ENCODE results near the gene BRD9.

BRD9 gene

GRCh38 chr5:912280-913091, 19.9 kb upstream of the BRD9 start:
- FAIRE-seq (no peak), DNase-seq (ENCODE audit: insufficient read length, low spot score) (no peak)
- TF ChIP-seq CTCF (IDR thresholded peaks at IDR 0.05; ENCODE audit: insufficient read depth, missing control alignments): peak; percentile 7

DNA sequence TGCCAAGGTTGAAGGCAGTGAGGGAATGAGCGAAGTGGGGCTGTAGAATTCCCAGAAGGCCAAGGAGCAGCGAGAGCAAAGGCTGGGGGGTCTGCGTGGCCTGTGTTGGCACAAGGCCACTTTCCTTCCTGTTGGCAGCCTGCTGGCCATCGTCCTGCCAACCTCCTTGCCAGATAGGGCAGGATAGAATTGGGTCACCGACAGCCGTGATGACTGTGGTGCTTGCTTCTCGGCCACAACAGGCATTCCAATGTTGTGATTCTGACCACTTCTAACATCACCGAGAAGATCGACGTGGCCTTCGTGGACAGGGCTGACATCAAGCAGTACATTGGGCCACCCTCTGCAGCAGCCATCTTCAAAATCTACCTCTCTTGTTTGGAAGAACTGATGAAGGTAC, 19.0 kb upstream of the BRD9 start:
- FAIRE-seq (no peak), DNase-seq (ENCODE audit: insufficient read length, low spot score) (no peak)
- no peak for TF ChIP-seq CTCF (IDR thresholded peaks at IDR 0.05; ENCODE audit: insufficient read depth, missing control alignments)

GRCh38 chr5:910769-911160, 18.2 kb upstream of the BRD9 start:
- FAIRE-seq (no peak), DNase-seq (ENCODE audit: insufficient read length, low spot score) (no peak)
- no peak for TF ChIP-seq CTCF (IDR thresholded peaks at IDR 0.05; ENCODE audit: insufficient read depth, missing control alignments)

- FAIRE-seq (no peak), DNase-seq (ENCODE audit: insufficient read length, low spot score) (no peak)
- TF ChIP-seq CTCF (IDR thresholded peaks at IDR 0.05; ENCODE audit: insufficient read depth, missing control alignments): no peak
These were observed 17.6 kb upstream of the BRD9 start for GRCh38 chr5:909994-910768.

GRCh38 chr5:909086-909485, 16.5 kb upstream of the BRD9 start:
- FAIRE-seq: no peak
- TF ChIP-seq CTCF (IDR thresholded peaks at IDR 0.05; ENCODE audit: insufficient read depth, missing control alignments): no peak
- DNase-seq (ENCODE audit: insufficient read length, low spot score): no peak

GRCh38 chr5:908172-908571, 15.6 kb upstream of the BRD9 start:
- no peak for FAIRE-seq
- DNase-seq (ENCODE audit: insufficient read length, low spot score): no peak
- no peak for TF ChIP-seq CTCF (IDR thresholded peaks at IDR 0.05; ENCODE audit: insufficient read depth, missing control alignments)
